ENCODE data around the gene C3orf22. TPM values are rescaled to one million over a fixed set of nuclear protein-coding genes. Genes with fewer than 3 reads are reported as not detected.

Gene C3orf22
- total RNA-seq, 1 donor from 2014 or later, result not detected

GRCh38 chr3:126530171-126531050 lies 28.3 kb downstream of the C3orf22 start:
- Mint-ChIP-seq H3K4me1 (no peaks in the 10 kb centered on the region), H3K27ac (ENCODE audit: unreplicated experiment) (no peak overlapping the region), H3K4me3 (no peak overlapping the region), H3K9me3 (no peaks in the 10 kb centered on the region), H3K36me3 (ENCODE audit: low read depth) (no peaks in the 10 kb centered on the region), H3K27me3 (ENCODE audit: low read depth) (peaks cover 49% of the 10 kb centered on the region)
- no peak for TF ChIP-seq CTCF (conservative IDR thresholded peaks at IDR 0.05)
- no peak for DNase-seq (ENCODE audit: low read depth, low spot score)

DNA sequence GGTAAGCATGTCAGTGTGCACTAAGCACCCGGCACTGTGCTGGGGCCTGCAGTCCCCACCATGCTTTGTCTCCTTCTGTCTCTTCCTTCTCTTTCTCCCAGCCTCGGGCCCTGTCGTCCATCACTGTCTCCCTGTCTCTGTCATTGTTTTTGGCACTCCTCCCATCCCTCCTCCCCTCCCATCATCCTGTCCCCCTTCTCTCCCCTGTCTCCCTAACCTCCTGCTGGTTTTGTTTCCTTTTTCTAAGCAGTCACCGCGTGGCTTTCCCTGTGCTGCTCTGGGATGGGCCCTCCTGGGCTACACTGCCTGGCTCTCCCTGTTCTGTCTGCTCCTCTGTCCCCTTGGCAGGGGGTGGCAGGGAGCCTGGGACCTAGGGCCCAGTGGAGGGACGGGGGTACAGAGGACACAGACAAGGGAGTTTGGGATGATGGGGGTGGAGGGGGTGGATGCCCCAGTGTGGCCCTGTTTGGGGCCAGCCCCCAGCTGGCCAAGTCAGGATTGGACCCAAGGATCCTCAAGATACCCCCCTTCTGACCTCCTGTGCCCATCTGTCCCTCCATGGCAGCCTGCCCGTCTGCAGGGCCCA lies 29.1 kb downstream of the C3orf22 start:
- H3K36me3 Mint-ChIP-seq (ENCODE audit: low read depth), result no peaks in the 10 kb centered on the region
- H3K27ac Mint-ChIP-seq (ENCODE audit: unreplicated experiment), result no peak overlapping the region
- peaks cover 47% of the 10 kb centered on the region for H3K27me3 Mint-ChIP-seq (ENCODE audit: low read depth)
- TF ChIP-seq CTCF (conservative IDR thresholded peaks at IDR 0.05), result no peak
- no peaks in the 10 kb centered on the region for H3K9me3 Mint-ChIP-seq
- H3K4me3 Mint-ChIP-seq, result no peak overlapping the region
- no peaks in the 10 kb centered on the region for H3K4me1 Mint-ChIP-seq
- DNase-seq (ENCODE audit: low read depth, low spot score), result no peak

- no peak for DNase-seq (ENCODE audit: low read depth, low spot score)
- peaks cover 44% of the 10 kb centered on the region for H3K27me3 Mint-ChIP-seq (ENCODE audit: low read depth)
- no peaks in the 10 kb centered on the region for H3K9me3 Mint-ChIP-seq
- H3K36me3 Mint-ChIP-seq (ENCODE audit: low read depth), result no peaks in the 10 kb centered on the region
- no peak overlapping the region for H3K4me3 Mint-ChIP-seq
- H3K4me1 Mint-ChIP-seq, result no peaks in the 10 kb centered on the region
- TF ChIP-seq CTCF (conservative IDR thresholded peaks at IDR 0.05), result no peak
- H3K27ac Mint-ChIP-seq (ENCODE audit: unreplicated experiment), result no peak overlapping the region
Measured at GRCh38 chr3:126528800-126529541, 29.8 kb downstream of the C3orf22 start.

- DNase-seq (ENCODE audit: low read depth, low spot score), result no peak
- H3K27ac Mint-ChIP-seq (ENCODE audit: unreplicated experiment), result no peak overlapping the region
- no peaks in the 10 kb centered on the region for H3K4me1 Mint-ChIP-seq
- no peak overlapping the region for H3K4me3 Mint-ChIP-seq
- H3K9me3 Mint-ChIP-seq, result no peaks in the 10 kb centered on the region
- H3K36me3 Mint-ChIP-seq (ENCODE audit: low read depth), result no peaks in the 10 kb centered on the region
- peaks cover 42% of the 10 kb centered on the region for H3K27me3 Mint-ChIP-seq (ENCODE audit: low read depth)
- no peak for TF ChIP-seq CTCF (conservative IDR thresholded peaks at IDR 0.05)
Measured at GRCh38 chr3:126528419-126528799, 30.3 kb downstream of the C3orf22 start.

- TF ChIP-seq CTCF (conservative IDR thresholded peaks at IDR 0.05), result no peak
- Mint-ChIP-seq H3K9me3 (no peaks in the 10 kb centered on the region), H3K4me3 (no peak overlapping the region), H3K27me3 (ENCODE audit: low read depth) (peaks cover 43% of the 10 kb centered on the region), H3K36me3 (ENCODE audit: low read depth) (no peaks in the 10 kb centered on the region), H3K27ac (ENCODE audit: unreplicated experiment) (no peak overlapping the region), H3K4me1 (peaks cover 2% of the 10 kb centered on the region)
- no peak for DNase-seq (ENCODE audit: low read depth, low spot score)
Measured at GRCh38 chr3:126527455-126528211, 31.1 kb downstream of the C3orf22 start.
